WERI-Rb-1 (cell line): ENCODE measurements around the gene SNRNP200.

ENCODE experiments used
- DNase-seq: peaks from one replicate; pipeline ENCODE4 v3.0.0-alpha.2; 2020
- H3K27ac ChIP-seq: fragments of 250-450 bp; sonication (Bioruptor Pico); 2 replicates; pipeline ENCODE4 v1.5.1; 2020; ENCODE audit warnings: mild to moderate bottlenecking, moderate library complexity
- H3K27me3 ChIP-seq: fragments of 250-450 bp; sonication (Bioruptor Pico); 2 replicates; pipeline ENCODE4 v1.5.1; 2021; ENCODE audit warnings: mild to moderate bottlenecking, low read depth, moderate library complexity; ENCODE audit not compliant: insufficient read depth, severe bottlenecking
- H3K36me3 ChIP-seq: fragments of 250-450 bp; sonication (Bioruptor Pico); 2 replicates; pipeline ENCODE4 v1.5.1; 2020; ENCODE audit warnings: mild to moderate bottlenecking, moderate library complexity
- H3K4me3 ChIP-seq: 2 replicates; pipeline ENCODE4 v1.5.1; 2011; ENCODE audit warnings: low read depth, mild to moderate bottlenecking, control low read depth, low read length
- H3K9me3 ChIP-seq: fragments of 250-450 bp; sonication (Bioruptor Pico); 2 replicates; pipeline ENCODE4 v1.5.1; 2021; ENCODE audit warnings: mild to moderate bottlenecking, moderate library complexity; ENCODE audit not compliant: severe bottlenecking
- CTCF ChIP-seq: IDR thresholded peaks from 2 replicates; pipeline ENCODE4 v1.5.1; 2011; ENCODE audit warnings: low read depth, mild to moderate bottlenecking, control low read depth, inconsistent platforms, low read length

Gene SNRNP200

DNA sequence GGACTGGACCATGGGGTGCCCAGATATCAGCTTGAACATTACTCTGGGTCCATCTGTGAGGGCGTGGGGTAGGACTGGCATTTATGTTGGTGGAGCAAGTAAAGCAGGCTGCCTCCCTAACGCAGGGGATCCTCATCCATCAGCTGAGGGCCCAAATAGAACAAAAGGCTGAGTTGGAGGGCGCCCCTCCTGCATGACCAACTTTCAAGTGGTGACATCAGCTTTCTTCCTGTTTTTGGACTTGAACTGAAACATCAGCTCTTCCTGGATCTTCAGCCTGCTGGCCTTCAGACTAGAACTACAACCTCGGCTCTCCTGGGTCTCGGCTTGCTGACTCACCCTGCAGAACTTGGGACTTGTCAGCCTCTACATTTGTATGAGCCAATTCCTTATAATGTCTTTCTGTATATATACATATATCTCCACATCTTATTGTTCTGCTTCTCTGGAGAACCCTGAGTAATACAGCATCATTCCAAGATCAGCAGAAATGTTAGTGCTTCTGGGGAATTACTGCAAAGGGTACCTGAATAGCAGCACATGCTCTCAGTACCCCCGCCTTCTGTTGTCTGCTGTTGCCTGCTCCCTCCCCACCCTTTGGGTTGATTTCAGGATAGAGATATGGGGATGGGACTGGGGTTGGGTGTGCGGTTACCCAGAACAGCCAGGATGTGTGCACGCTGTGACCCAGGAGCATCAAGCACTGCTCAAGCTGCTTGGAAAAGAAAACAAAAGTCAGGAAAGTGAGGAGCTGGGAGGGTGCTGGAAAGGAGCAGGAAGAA lies 59.5 kb downstream of the SNRNP200 start:
- Histone ChIP-seq H3K4me3 (no peak overlapping the region), H3K27ac (no peak overlapping the region), H3K27me3 (no peaks in the 10 kb centered on the region), H3K9me3 (no peaks in the 10 kb centered on the region), H3K36me3 (peaks cover 2% of the 10 kb centered on the region; the same call in 1 of the 2 replicates)
- TF ChIP-seq CTCF, result no peak
- no peak for DNase-seq

- no peak overlapping the region for H3K27ac ChIP-seq
- no peaks in the 10 kb centered on the region; the same call in 1 of the 2 replicates for H3K36me3 ChIP-seq
- no peak for TF ChIP-seq CTCF
- no peaks in the 10 kb centered on the region for H3K9me3 ChIP-seq
- no peak for DNase-seq
- no peaks in the 10 kb centered on the region for H3K27me3 ChIP-seq
- H3K4me3 ChIP-seq, result no peak overlapping the region
Measured at GRCh38 chr2:96243843-96244242, 61.5 kb downstream of the SNRNP200 start.

- Histone ChIP-seq H3K27me3 (no peaks in the 10 kb centered on the region), H3K9me3 (no peaks in the 10 kb centered on the region), H3K4me3 (no peak overlapping the region), H3K27ac (no peak overlapping the region), H3K36me3 (no peaks in the 10 kb centered on the region; the same call in 1 of the 2 replicates)
- no peak for DNase-seq
- no peak for TF ChIP-seq CTCF
Measured at GRCh38 chr2:96241900-96242611, 63.3 kb downstream of the SNRNP200 start.

DNA sequence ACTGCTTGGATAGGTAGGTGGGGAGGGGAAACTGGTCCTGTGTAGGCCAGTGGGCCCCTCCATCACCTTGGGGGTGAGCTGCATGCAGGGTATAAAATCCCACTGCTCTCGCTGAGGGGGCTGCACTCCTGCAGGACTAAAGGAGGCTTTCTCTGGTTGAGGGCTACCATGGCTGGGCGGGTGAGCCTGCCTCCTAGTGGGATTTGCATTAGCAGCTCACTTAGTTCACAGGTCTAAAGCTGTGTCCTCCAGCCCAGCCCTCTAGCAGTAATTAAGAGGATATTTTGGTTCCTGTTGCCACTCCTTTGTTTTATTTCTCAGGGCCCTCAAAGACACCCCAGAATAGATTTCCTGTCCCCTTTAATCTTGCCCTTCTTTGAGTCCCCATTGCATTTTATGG lies 64.1 kb downstream of the SNRNP200 start:
- no peaks in the 10 kb centered on the region; the same call in 1 of the 2 replicates for H3K36me3 ChIP-seq
- TF ChIP-seq CTCF, result peak; percentile 14; the same call in 1 of the 2 replicates
- no peaks in the 10 kb centered on the region for H3K27me3 ChIP-seq
- H3K9me3 ChIP-seq, result no peaks in the 10 kb centered on the region
- H3K4me3 ChIP-seq, result no peak overlapping the region
- peak; percentile 17 for DNase-seq
- H3K27ac ChIP-seq, result no peak overlapping the region

GRCh38 chr2:96240341-96241038 lies 64.9 kb downstream of the SNRNP200 start:
- DNase-seq, result no peak
- H3K27ac ChIP-seq, result no peak overlapping the region
- no peak overlapping the region for H3K4me3 ChIP-seq
- H3K27me3 ChIP-seq, result no peaks in the 10 kb centered on the region
- H3K36me3 ChIP-seq, result no peaks in the 10 kb centered on the region; the same call in 1 of the 2 replicates
- no peak for TF ChIP-seq CTCF
- no peaks in the 10 kb centered on the region for H3K9me3 ChIP-seq
